Mucosa of descending colon (tissue), 3 donors: Measurements from ENCODE around the gene USH1G. TPM values are rescaled to one million over a fixed set of nuclear protein-coding genes. Genes with fewer than 3 reads are reported as not detected.
A peak's percentile ranks its signal among the peaks of the same experiment; 100 is the strongest.

Source experiments
- ATAC-seq: fragments of 200-7000 bp; cut with Tn5 transposase; one replicate; pipeline ENCODE4 v1.9.1; 2020; ENCODE audit warnings: mild to moderate bottlenecking, moderate library complexity
- DNase-seq, 3 donors: peaks; one replicate each; pipeline ENCODE4 v3.0.0-alpha.2; 2020
- H3K36me3 ChIP-seq: fragments of 200-600 bp; one replicate; pipeline ENCODE4 v1.8.0; 2021; ENCODE audit warnings: low read depth, mild to moderate bottlenecking
- H3K4me1 ChIP-seq: fragments of 200-600 bp; one replicate; pipeline ENCODE4 v1.8.0; 2021; ENCODE audit warnings: low read depth, mild to moderate bottlenecking
- H3K4me3 ChIP-seq: fragments of 200-600 bp; one replicate; pipeline ENCODE4 v1.8.0; 2021; ENCODE audit warnings: mild to moderate bottlenecking
- H3K9me3 ChIP-seq: fragments of 200-600 bp; one replicate; pipeline ENCODE4 v1.8.0; 2021; ENCODE audit warnings: mild to moderate bottlenecking
- intact Hi-C, 2 donors: fragments of 100-400 bp; cut with DNase I in 1 of 2; cut with micrococcal nuclease in 1 of 2; formaldehyde crosslinking; loops; one replicate each; pipeline versions ENCODE4 v1.11.0 to v1.11.1; 2022; cut with DNase I, micrococcal nuclease
- total RNA-seq, 3 donors: library from RNA; stranded (reverse); fragmentation: NEBNext Ultra II Directional in 2 of 3; extraction: Animal tissue kit (Norgen Biotek cat#: 25700) in 2 of 3; gene quantifications; one replicate each; pipeline versions ENCODE4 v1.2.1 to v1.2.4, GENCODE V29; 2021 to 2023
- TF ChIP-seq, protein P1 (sequence below): fragments of 200-600 bp; IDR thresholded peaks from one replicate; pipeline ENCODE4 v1.8.0; 2022; ENCODE audit warnings: antibody characterized with exemption, mild to moderate bottlenecking
- donor health status: DM: no; HTN: no; CAD: no; lungs with moderate emphysema.
- donor health status: DM: no; HTN: no; CAD: no.
- donor health status: DM: no; HTN: yes; CAD: no.

Gene USH1G
- total RNA-seq, 3 donors from 2014 or later = not detected

DNA sequence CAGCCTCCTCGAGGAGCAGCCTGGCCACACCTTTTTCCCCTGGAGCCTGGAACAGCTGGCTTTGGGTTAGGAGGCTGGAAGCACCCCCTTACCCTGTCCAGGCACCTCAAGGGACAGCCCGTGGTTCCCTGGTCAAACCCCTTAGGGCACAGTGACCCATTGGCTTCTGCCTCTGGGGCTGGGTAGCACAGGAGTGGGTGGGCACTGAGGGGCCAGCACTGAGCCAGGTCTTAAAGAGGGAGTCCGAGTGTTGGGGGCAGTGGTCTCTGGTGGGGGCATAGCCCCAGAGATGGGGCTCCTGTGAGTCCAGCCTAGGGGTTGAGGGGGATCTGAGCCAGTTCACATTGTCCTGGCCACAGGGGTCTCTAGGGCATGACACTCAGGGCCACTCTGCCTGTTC is 28.0 kb upstream of the USH1G start:
- Histone ChIP-seq H3K4me1 (peaks cover 9% of the 10 kb centered on the region), H3K36me3 (no peaks in the 10 kb centered on the region), H3K9me3 (no peaks in the 10 kb centered on the region), H3K4me3 (no peak overlapping the region)
- TF ChIP-seq, protein P1, sequence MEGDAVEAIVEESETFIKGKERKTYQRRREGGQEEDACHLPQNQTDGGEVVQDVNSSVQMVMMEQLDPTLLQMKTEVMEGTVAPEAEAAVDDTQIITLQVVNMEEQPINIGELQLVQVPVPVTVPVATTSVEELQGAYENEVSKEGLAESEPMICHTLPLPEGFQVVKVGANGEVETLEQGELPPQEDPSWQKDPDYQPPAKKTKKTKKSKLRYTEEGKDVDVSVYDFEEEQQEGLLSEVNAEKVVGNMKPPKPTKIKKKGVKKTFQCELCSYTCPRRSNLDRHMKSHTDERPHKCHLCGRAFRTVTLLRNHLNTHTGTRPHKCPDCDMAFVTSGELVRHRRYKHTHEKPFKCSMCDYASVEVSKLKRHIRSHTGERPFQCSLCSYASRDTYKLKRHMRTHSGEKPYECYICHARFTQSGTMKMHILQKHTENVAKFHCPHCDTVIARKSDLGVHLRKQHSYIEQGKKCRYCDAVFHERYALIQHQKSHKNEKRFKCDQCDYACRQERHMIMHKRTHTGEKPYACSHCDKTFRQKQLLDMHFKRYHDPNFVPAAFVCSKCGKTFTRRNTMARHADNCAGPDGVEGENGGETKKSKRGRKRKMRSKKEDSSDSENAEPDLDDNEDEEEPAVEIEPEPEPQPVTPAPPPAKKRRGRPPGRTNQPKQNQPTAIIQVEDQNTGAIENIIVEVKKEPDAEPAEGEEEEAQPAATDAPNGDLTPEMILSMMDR = no peak
- ATAC-seq (no peak), DNase-seq (no peak)
- intact Hi-C loops = no loop called here

- peaks cover 9% of the 10 kb centered on the region for H3K4me1 ChIP-seq
- intact Hi-C loops = no loop called here
- no peak overlapping the region for H3K4me3 ChIP-seq
- no peak for DNase-seq
- peak; percentile 9 for ATAC-seq
- TF ChIP-seq, protein P1 = no peak
- no peaks in the 10 kb centered on the region for H3K36me3 ChIP-seq
- H3K9me3 ChIP-seq = no peaks in the 10 kb centered on the region
Observed at GRCh38 chr17:74950207-74950606, 27.2 kb upstream of the USH1G start.

- no peak for DNase-seq
- ATAC-seq = no peak
- intact Hi-C loops = no loop called here
- TF ChIP-seq, protein P1 = no peak
- Histone ChIP-seq H3K4me1 (peaks cover 9% of the 10 kb centered on the region), H3K4me3 (no peak overlapping the region), H3K9me3 (no peaks in the 10 kb centered on the region), H3K36me3 (no peaks in the 10 kb centered on the region)
Observed at GRCh38 chr17:74949455-74950115, 26.5 kb upstream of the USH1G start.

- intact Hi-C loops = no loop called here
- ATAC-seq = no peak
- no peaks in the 10 kb centered on the region for H3K9me3 ChIP-seq
- TF ChIP-seq, protein P1 = no peak
- H3K4me1 ChIP-seq = no peaks in the 10 kb centered on the region
- H3K36me3 ChIP-seq = no peaks in the 10 kb centered on the region
- H3K4me3 ChIP-seq = no peak overlapping the region
- DNase-seq = no peak
Observed at GRCh38 chr17:74947041-74947754, 24.1 kb upstream of the USH1G start.

DNA sequence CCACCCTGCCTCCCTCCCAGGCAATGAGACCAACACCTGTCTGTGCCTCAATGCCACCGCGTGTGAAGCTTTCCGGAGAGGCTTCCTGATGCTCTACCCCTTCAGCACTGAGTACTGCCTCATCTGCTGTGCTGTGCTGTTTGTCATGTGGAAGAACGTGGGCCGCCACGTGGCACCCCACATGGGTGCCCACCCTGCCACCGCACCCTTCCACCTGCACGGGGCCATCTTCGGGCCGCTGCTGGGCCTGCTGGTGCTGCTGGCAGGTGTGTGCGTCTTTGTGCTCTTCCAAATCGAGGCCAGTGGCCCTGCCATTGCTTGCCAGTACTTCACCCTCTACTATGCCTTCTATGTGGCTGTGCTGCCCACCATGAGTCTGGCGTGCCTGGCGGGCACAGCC is 23.6 kb upstream of the USH1G start:
- ATAC-seq = no peak
- Histone ChIP-seq H3K4me3 (no peak overlapping the region), H3K9me3 (no peaks in the 10 kb centered on the region), H3K4me1 (no peaks in the 10 kb centered on the region), H3K36me3 (no peaks in the 10 kb centered on the region)
- TF ChIP-seq, protein P1 = no peak
- intact Hi-C loops = no loop called here
- DNase-seq = no peak
